Panc1 (cell line): ENCODE measurements around the gene PGC. TPM values are rescaled to one million over a fixed set of nuclear protein-coding genes. Genes with fewer than 3 reads are reported as not detected.

Experiments used
- ATAC-seq: fragments of 200-7000 bp; cut with Tn5 transposase; 2 replicates; pipeline ENCODE4 v1.9.1; 2020; ENCODE audit warnings: mild to moderate bottlenecking, moderate library complexity
- BruUV-seq: library from RNA; stranded (reverse); fragments of 400-500 nt; replicated peaks from 2 replicates; lab custom pipeline; 2021; lab: Mats Ljungman, UMichigan
- CTCF ChIA-PET: fragments of 300-600 bp; sonication (Branson Sonifier 250); formaldehyde crosslinking; loops from one replicate; lab custom pipeline; 2022; ENCODE audit warnings: antibody characterized with exemption; lab: Charles Lee
- POLR2A ChIA-PET: fragments of 300-600 bp; sonication (Branson Sonifier 250); formaldehyde crosslinking; loops from one replicate; lab custom pipeline; 2022; ENCODE audit warnings: antibody characterized with exemption; lab: Charles Lee
- DNase-seq: peaks from one replicate; pipeline ENCODE4 v3.0.0-alpha.2; 2010; ENCODE audit warnings: low read depth, low spot score
- H3K27ac ChIP-seq: 2 replicates; pipeline ENCODE4 v1.5.1; 2011; ENCODE audit warnings: mild to moderate bottlenecking, low read length, inconsistent platforms
- H3K27me3 ChIP-seq: fragments of 200-500 bp; sonication (Bioruptor generic); 2 replicates; pipeline ENCODE4 v1.6.0; 2014; ENCODE audit warnings: low read length, inconsistent platforms; ENCODE audit not compliant: control insufficient read depth, insufficient read depth
- H3K36me3 ChIP-seq: fragments of 200-500 bp; sonication (Bioruptor generic); 2 replicates; pipeline ENCODE4 v1.5.1; 2014; ENCODE audit warnings: inconsistent platforms, mild to moderate bottlenecking, low read length, moderate library complexity; ENCODE audit not compliant: control insufficient read depth, insufficient read depth
- H3K4me1 ChIP-seq: 2 replicates; pipeline ENCODE4 v1.5.1; 2011; ENCODE audit warnings: inconsistent platforms, mild to moderate bottlenecking, low read length, moderate library complexity; ENCODE audit not compliant: control insufficient read depth, insufficient read depth
- H3K4me3 ChIP-seq, 2 experiments: 2 replicates each; pipeline ENCODE4 v1.5.1; 2011 to 2012; ENCODE audit warnings: low read depth in 2 of 2, low read length in 2 of 2, mild to moderate bottlenecking in 2 of 2, inconsistent platforms in 1 of 2, moderate library complexity in 1 of 2
- H3K9me3 ChIP-seq: fragments of 200-500 bp; sonication (Bioruptor generic); 2 replicates; pipeline ENCODE4 v1.5.1; 2014; ENCODE audit warnings: low read depth, mild to moderate bottlenecking, inconsistent platforms, low read length, moderate library complexity; ENCODE audit not compliant: control insufficient read depth, insufficient read depth
- CTCF ChIP-seq: fragments of 450-650 bp; IDR thresholded peaks from 2 replicates; pipeline ENCODE4 v1.5.1; 2017; ENCODE audit warnings: mild to moderate bottlenecking
- POLR2AphosphoS5 ChIP-seq: IDR thresholded peaks from 2 replicates; pipeline ENCODE4 v1.6.1; 2012; ENCODE audit warnings: mild to moderate bottlenecking, low read depth, low read length, moderate library complexity
- REST ChIP-seq, 2 experiments: IDR thresholded peaks; 2 replicates each; pipeline ENCODE4 v1.6.1; 2011 to 2012; ENCODE audit warnings: low read depth in 2 of 2, control low read depth in 1 of 2, low read length in 1 of 2, mild to moderate bottlenecking in 1 of 2, moderate library complexity in 1 of 2; ENCODE audit not compliant: insufficient read depth in 1 of 2
- SIN3A ChIP-seq: IDR thresholded peaks from 2 replicates; pipeline ENCODE4 v1.6.1; 2012; ENCODE audit warnings: low read depth, mild to moderate bottlenecking, low read length, moderate library complexity, borderline replicate concordance; ENCODE audit not compliant: insufficient read depth
- TCF7L2 ChIP-seq: IDR thresholded peaks from 2 replicates; pipeline ENCODE4 v1.6.1; 2011; ENCODE audit warnings: mild to moderate bottlenecking, low read depth, low read length, inconsistent platforms
- in situ Hi-C: cut with HindIII; loops from 2 replicates; pipeline ENCODE4 v1.10.0; 2016; ENCODE audit warnings: low sequenced_read_pairs, low pct_unique_long_range_greater_than_20kb
- intact Hi-C: fragments of 100-400 bp; cut with micrococcal nuclease; formaldehyde crosslinking; loops from one replicate; pipeline ENCODE4 v1.10.0; 2022; ENCODE audit not compliant: unreplicated experiment
- total RNA-seq: library from RNA; stranded (reverse); gene quantifications from one replicate; pipeline ENCODE4 v1.2.1, GENCODE V29; 2021; ENCODE audit not compliant: unreplicated experiment

The PGC gene
- total RNA-seq, 1 experiment from 2014 or later, result 0.18 TPM

- in situ Hi-C loops (no loop called here), intact Hi-C loops (no loop called here)
- no TSS peak for BruUV-seq
- Histone ChIP-seq H3K36me3 (no peaks in the 10 kb centered on the region; the same call in 1 of the 2 replicates), H3K27me3 (no peaks in the 10 kb centered on the region), H3K9me3 (no peaks in the 10 kb centered on the region), H3K27ac (no peak overlapping the region), H3K4me1 (no peaks in the 10 kb centered on the region), H3K4me3 (no peak overlapping the region)
- no peak for TF ChIP-seq CTCF
- TF ChIP-seq SIN3A, result no peak
- no peak for TF ChIP-seq TCF7L2
- TF ChIP-seq REST (IDR thresholded peaks at IDR 0.05; ENCODE audit: insufficient read depth in 1 of 2, low read depth in 2 of 2, low read length in 1 of 2), result no peak
- TF ChIP-seq POLR2AphosphoS5, result no peak
- DNase-seq (no peak), ATAC-seq (no peak)
- CTCF ChIA-PET, result interaction anchor here (0.7 kb wide), 1 partner anchor 10 kb away, joined by 3 read pairs; no protein-coding TSS in a partner anchor
- POLR2A ChIA-PET, result no interaction called here
Measured at GRCh38 chr6:41699063-41699462, 48.1 kb downstream of the PGC start.

GRCh38 chr6:41697861-41698781, 49.1 kb downstream of the PGC start:
- intact Hi-C loops, result no loop called here
- H3K36me3 ChIP-seq, result no peaks in the 10 kb centered on the region; the same call in 1 of the 2 replicates
- ATAC-seq, result no peak
- no peak overlapping the region for H3K4me3 ChIP-seq
- H3K27me3 ChIP-seq, result no peaks in the 10 kb centered on the region
- DNase-seq, result no peak
- BruUV-seq, result no TSS peak
- POLR2A ChIA-PET, result no interaction called here
- in situ Hi-C loops, result no loop called here
- no peaks in the 10 kb centered on the region for H3K4me1 ChIP-seq
- H3K27ac ChIP-seq, result no peak overlapping the region
- no peaks in the 10 kb centered on the region for H3K9me3 ChIP-seq
- no peak for TF ChIP-seq SIN3A
- no peak for TF ChIP-seq TCF7L2
- TF ChIP-seq REST (IDR thresholded peaks at IDR 0.05; ENCODE audit: insufficient read depth in 1 of 2, low read depth in 2 of 2, low read length in 1 of 2), result no peak
- TF ChIP-seq CTCF, result no peak
- TF ChIP-seq POLR2AphosphoS5, result no peak
- CTCF ChIA-PET, result no interaction called here
